Measurements from ENCODE around the gene TMUB2. TPM values are rescaled to one million over a fixed set of nuclear protein-coding genes. Genes with fewer than 3 reads are reported as not detected.

The TMUB2 gene
- total RNA-seq, 2 donors from 2014 or later, result 22.6 to 31.0 TPM

DNA sequence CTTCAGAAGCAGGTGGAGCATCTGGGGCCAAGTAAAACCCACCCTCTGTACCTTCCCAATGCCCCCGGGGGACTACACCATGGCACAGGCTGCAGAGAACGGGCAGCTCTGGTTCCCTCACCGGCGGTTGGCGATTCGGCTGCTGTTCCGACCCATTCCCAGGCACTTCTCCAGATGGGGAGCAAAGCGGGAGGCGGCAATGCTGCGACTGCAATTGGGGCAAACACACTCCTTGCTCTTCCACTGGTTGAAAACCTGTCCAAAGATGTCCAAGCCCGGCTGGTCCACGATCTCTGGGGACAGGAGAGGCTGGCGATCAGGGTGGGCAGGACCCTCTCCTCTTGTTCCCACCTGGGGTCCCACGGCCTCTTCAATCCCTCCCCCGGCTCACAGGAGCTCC is 10.3 kb downstream of the TMUB2 start:
- no peak for ATAC-seq
- H3K36me3 ChIP-seq (replicated peaks in 1 of 2; ENCODE audit: insufficient read depth in 1 of 2, low read depth in 2 of 2), result peaks cover 4 to 8% of the 10 kb centered on the region in 2 donors
- WGBS, 2 donors, result 87 to 97% methylated on average over 5 to 15 of the region's 15 CpGs
- intact Hi-C loops (cut with DNase I), result no loop called here
- H3K4me1 ChIP-seq, result peaks cover 21% of the 10 kb centered on the region
- DNase-seq, result no peak
- H3K27ac ChIP-seq, result no peak overlapping the region
- TF ChIP-seq CTCF (IDR thresholded peaks at IDR 0.05), result no peak
- TF ChIP-seq POLR2A (IDR thresholded peaks at IDR 0.05), result no peak
- no peaks in the 10 kb centered on the region for H3K9me3 ChIP-seq
- H3K27me3 ChIP-seq, result no peaks in the 10 kb centered on the region
- H3K4me3 ChIP-seq, result no peak overlapping the region

DNA sequence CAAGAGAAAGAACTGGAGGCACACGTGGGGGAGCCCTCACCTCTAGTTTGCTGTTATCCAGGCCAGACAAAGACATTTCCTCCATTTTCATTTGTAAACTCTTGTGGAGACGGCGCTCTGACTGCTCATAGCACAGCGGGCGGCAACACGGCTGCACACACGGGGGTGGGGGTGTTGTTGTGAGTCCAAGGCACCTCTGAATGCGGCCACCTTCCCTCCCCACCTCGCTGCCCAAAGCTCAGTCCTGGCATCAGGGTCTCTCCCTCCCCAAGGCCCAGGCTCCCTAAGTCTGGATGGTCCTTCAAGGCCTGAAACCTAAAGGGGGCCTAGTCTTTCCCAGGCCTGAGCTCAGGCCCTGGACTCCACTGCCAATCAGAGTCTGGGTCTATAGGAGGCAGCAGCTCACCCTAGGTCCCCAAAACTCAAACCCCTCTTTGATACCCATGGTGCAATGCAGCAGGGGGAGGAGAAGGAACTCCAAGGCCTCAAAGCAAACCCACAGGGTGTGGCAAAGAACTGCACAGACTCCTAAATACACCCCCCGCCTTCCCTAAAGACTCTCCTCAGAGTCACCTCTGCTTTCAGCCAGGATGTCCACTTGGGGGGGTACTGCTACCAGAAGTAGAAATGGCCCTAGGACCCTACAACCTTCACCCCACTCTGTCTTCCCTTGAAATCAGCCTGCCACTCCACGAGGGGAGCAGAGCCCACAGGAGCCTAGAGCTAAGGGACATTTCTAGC is 11.4 kb downstream of the TMUB2 start:
- intact Hi-C loops (cut with DNase I), result no loop called here
- DNase-seq, result peak in 1 of 4 donors; percentile 46
- Histone ChIP-seq H3K9me3 (no peaks in the 10 kb centered on the region), H3K27me3 (no peaks in the 10 kb centered on the region), H3K36me3 (replicated peaks in 1 of 2; ENCODE audit: insufficient read depth in 1 of 2, low read depth in 2 of 2) (peaks cover 4 to 8% of the 10 kb centered on the region in 2 donors), H3K27ac (peak overlapping the region; percentile 87 to 97 (median 92)), H3K4me3 (peak overlapping the region in 1 of 2 donors; percentile 75), H3K4me1 (peaks cover 21% of the 10 kb centered on the region)
- TF ChIP-seq CTCF (IDR thresholded peaks at IDR 0.05), result no peak
- TF ChIP-seq POLR2A (IDR thresholded peaks at IDR 0.05), result peak in 1 of 3 donors; percentile 38
- no peak for ATAC-seq
- WGBS, 2 donors, result 66 to 77% methylated on average over 11 of the region's 11 CpGs

GRCh38 chr17:44198721-44199552 is 12.2 kb downstream of the TMUB2 start:
- Histone ChIP-seq H3K4me3 (peak overlapping the region; percentile 75), H3K27me3 (no peaks in the 10 kb centered on the region), H3K36me3 (replicated peaks in 1 of 2; ENCODE audit: insufficient read depth in 1 of 2, low read depth in 2 of 2) (peaks cover 4 to 8% of the 10 kb centered on the region in 2 donors), H3K9me3 (no peaks in the 10 kb centered on the region), H3K27ac (peak overlapping the region; percentile 87 to 97 (median 92)), H3K4me1 (peaks cover 21% of the 10 kb centered on the region)
- DNase-seq, result peak; percentile 61 to 67 (median 64)
- intact Hi-C loops (cut with DNase I), result no loop called here
- ATAC-seq, result peak; percentile 43
- WGBS, 2 donors, result 0% methylated on average over 13 to 45 of the region's 68 CpGs
- TF ChIP-seq CTCF (IDR thresholded peaks at IDR 0.05) (no peak), POLR2A (IDR thresholded peaks at IDR 0.05) (peak in 2 of 3 donors; percentile 25 to 29)

DNA sequence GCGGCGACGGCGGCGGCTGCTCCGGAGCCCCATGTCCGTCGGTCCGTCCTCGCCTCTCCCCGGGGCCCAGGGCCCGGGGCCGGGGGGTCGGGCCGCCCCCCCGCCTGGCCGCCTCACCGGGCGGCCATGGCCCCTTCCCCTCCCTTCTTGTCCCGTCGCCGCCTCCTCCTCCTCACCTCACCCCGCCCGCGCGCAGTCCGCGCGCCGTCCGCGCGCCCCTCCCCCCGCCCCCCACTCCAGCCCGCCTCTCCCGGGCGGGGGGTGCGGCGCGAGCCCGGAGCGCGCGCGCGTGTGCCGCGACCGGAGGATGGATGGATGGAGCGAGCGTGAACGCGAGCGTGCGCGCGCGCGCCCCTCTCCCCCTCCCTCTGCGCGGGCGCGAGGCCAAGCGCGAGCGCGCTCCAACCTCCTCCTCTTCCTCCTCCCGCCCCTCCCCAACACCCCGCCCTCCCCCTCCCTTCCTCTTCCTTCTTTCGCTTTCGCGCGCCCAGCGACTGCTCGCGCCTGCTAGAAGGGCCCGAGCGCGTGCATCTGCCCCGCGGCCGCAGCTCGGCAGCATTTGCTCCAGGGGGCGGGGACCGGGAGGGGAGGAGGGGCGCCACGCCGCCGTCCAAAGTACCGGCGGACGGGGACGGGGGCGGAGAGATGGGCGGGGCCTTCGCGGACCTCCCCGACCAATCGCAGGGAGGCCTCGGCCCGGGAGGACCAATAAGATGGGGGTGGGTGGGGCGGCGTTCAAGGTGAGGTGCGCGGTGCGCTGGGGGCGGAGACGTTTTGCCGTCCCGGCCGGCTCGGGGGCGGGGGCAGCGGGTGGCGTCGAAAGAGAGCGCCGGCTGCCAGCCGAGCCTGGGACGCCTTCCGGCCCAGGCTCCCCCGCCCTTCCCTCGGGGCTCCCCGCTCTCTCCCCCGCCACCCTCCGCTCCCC is 13.0 kb downstream of the TMUB2 start, which contains the start of gene ATXN7L3:
ATXN7L3 (minus strand) TSS at position 332 of the 925 bp plus-strand sequence. CDS start 1,814 bp downstream, outside the sequence.
- Histone ChIP-seq H3K4me1 (peaks cover 21% of the 10 kb centered on the region), H3K27ac (peak within 1 kb of the TSS; percentile 87 to 97 (median 92)), H3K9me3 (no peaks in the 10 kb centered on the region), H3K36me3 (replicated peaks in 1 of 2; ENCODE audit: insufficient read depth in 1 of 2, low read depth in 2 of 2) (peaks cover under 1 to 2% of the 10 kb centered on the region in 2 donors), H3K27me3 (no peaks in the 10 kb centered on the region), H3K4me3 (peak within 1 kb of the TSS; percentile 75)
- intact Hi-C loops (cut with DNase I), result no loop called here
- peak; percentile 92 for ATAC-seq
- peak in 2 of 3 donors; percentile 67 to 71 for TF ChIP-seq POLR2A (IDR thresholded peaks at IDR 0.05)
- TF ChIP-seq CTCF (IDR thresholded peaks at IDR 0.05), result no peak
- 0% methylated on average over 12 to 66 of the region's 126 CpGs for WGBS, 2 donors
- DNase-seq, result peak; percentile 100
